ENCODE results near the gene NCAN.

GRCh38 chr19:19257137-19257536 lies 45.4 kb downstream of the NCAN start:
- TF ChIP-seq, protein P1, sequence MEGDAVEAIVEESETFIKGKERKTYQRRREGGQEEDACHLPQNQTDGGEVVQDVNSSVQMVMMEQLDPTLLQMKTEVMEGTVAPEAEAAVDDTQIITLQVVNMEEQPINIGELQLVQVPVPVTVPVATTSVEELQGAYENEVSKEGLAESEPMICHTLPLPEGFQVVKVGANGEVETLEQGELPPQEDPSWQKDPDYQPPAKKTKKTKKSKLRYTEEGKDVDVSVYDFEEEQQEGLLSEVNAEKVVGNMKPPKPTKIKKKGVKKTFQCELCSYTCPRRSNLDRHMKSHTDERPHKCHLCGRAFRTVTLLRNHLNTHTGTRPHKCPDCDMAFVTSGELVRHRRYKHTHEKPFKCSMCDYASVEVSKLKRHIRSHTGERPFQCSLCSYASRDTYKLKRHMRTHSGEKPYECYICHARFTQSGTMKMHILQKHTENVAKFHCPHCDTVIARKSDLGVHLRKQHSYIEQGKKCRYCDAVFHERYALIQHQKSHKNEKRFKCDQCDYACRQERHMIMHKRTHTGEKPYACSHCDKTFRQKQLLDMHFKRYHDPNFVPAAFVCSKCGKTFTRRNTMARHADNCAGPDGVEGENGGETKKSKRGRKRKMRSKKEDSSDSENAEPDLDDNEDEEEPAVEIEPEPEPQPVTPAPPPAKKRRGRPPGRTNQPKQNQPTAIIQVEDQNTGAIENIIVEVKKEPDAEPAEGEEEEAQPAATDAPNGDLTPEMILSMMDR (IDR thresholded peaks at IDR 0.05; ENCODE audit: low read length) = no peak
- no peak for TF ChIP-seq EZH2 (IDR thresholded peaks at IDR 0.05; ENCODE audit: borderline replicate concordance, low read length)

Measured in OCI-LY1 (cell line).